ENCODE data around the gene ARID4A. TPM values are rescaled to one million over a fixed set of nuclear protein-coding genes. Genes with fewer than 3 reads are reported as not detected.
A peak's percentile ranks its signal among the peaks of the same experiment; 100 is the strongest.
"Not testable (repeated sequence)": the region's sequence is repeated elsewhere in the genome, so short reads cannot be mapped to it uniquely, and the experiment has no call there.

The ARID4A gene, protein sequence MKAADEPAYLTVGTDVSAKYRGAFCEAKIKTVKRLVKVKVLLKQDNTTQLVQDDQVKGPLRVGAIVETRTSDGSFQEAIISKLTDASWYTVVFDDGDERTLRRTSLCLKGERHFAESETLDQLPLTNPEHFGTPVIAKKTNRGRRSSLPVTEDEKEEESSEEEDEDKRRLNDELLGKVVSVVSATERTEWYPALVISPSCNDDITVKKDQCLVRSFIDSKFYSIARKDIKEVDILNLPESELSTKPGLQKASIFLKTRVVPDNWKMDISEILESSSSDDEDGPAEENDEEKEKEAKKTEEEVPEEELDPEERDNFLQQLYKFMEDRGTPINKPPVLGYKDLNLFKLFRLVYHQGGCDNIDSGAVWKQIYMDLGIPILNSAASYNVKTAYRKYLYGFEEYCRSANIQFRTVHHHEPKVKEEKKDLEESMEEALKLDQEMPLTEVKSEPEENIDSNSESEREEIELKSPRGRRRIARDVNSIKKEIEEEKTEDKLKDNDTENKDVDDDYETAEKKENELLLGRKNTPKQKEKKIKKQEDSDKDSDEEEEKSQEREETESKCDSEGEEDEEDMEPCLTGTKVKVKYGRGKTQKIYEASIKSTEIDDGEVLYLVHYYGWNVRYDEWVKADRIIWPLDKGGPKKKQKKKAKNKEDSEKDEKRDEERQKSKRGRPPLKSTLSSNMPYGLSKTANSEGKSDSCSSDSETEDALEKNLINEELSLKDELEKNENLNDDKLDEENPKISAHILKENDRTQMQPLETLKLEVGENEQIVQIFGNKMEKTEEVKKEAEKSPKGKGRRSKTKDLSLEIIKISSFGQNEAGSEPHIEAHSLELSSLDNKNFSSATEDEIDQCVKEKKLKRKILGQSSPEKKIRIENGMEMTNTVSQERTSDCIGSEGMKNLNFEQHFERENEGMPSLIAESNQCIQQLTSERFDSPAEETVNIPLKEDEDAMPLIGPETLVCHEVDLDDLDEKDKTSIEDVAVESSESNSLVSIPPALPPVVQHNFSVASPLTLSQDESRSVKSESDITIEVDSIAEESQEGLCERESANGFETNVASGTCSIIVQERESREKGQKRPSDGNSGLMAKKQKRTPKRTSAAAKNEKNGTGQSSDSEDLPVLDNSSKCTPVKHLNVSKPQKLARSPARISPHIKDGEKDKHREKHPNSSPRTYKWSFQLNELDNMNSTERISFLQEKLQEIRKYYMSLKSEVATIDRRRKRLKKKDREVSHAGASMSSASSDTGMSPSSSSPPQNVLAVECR
- 64.1 TPM for total RNA-seq

DNA sequence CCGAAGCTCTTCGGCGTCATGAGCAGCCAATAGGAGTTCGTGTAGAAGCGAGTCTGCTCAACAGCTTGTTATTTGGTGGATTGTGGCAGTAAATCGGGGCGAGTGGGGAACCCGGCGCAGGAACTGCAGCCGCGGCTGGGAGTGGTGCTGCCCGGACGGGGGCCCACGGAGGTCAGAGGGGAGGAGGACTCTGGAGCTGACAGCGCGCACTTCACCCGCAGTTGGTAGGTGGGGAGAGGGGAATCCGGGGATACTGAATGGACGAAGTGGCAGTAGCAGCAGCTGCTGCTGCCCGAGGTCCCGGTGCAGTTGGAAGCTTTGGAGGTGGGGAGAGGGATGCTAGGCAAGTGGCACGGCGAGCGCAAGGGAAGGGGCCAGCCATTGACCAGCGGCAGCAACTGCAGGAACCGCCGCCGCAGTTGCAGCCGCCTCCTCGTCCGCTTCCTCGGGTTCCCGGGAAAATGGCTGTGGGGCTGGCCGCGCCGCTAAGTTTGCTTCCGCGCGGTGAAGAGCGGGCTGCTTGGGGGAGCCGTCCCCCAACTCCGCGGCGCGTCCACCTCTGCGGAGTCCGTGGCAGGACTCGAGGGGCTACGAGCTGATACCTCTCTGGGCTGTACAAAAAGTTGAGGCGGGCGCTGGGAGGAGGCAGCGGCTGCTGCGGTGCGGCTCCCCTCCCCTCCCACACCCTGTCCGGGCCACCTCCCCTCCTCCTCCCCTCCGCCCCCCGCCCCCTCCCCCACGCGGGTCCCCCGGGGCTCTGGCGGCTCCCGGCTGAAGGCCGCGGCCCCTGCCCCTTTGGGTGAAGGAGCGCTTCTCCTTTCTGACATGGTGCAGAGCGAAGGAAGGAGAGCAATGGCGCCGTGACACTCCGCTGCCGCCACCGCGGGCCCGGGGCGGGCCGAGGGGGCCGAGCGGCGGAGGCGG is at the start of gene ARID4A:
TSS of gene ARID4A (plus strand) at position 79 of the 924 bp plus-strand sequence. CDS start 1,300 bp downstream, outside the sequence.
- peak; percentile 31 for DNase-seq

DNA sequence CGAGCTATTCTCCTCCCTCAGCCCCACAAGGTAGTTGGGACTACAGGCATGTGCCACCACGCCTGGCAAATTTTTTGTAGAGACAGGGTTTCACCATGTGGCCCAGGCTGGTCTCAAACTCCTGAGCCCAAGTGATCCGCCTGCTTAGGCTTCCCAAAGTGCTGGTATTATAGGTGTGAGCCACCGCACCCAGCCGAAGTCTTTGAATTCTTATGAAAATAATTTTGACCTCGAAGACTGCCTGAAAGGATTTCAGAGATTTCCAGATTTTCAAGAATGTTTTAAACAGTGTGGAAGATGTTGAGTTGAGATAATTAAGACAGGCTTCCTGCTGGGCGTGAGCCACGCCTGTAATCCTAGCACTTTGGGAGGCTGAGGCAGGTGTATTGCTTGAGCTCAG is 48.7 kb upstream of the ARID4A start:
- DNase-seq: no peak

DNA sequence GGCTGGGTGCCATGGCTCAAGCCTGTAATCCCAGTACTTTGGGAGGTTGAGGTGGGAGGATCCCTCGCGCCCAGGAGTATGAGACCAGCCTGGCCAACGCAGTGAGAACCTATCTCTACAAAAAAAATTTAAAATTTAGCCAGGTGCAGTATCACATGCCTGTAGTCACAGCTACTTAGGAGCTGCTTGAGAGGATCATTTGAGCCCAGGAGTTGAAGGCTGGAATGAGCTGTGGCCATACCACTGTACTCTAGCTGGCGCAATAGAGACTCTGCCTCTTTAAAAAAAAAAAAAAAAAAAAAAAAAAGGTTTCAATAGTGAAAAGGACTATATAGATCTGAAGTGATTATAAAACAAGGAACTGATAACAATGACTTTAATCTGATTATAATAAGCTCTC is 40.2 kb upstream of the ARID4A start:
- no peak for DNase-seq

DNA sequence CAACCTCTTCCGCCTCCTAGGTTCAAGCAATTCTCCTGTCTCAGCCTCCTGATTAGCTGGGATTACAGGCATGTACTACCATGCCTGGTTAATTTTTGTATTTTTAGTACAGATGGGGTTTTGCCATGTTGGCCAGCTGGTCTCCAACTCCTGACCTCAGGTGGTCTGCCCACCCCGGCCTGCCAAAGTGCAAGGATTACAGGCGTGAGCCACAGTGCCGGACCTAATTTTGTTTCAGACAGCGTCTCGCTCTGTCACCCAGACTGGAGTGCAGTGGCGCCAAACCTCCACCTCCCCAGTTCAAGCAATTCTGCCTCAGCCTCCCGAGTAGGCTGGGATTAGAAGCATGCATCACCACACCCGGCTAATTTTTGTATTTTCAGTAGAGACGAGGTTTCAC is 36.4 kb upstream of the ARID4A start:
- not testable (repeated sequence) for DNase-seq

DNA sequence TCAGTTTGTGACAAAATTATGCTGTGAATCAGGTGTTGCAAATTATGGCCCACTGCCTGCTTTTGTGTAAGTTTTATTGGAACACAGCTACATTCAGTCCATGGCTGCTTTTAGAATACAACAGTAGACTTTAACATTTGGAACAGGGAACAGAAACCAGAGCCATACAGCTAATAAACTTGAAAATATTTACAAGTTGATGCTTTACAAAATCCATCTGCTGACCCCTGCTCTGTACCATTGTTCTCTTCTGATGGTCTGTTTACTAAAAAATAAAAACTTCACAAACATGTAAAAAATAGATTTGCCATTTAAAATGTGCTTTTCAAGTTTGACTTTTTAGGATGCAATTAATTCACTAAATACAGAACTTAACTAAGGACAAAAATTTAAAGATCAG is 33.0 kb upstream of the ARID4A start:
- no peak for DNase-seq

DNA sequence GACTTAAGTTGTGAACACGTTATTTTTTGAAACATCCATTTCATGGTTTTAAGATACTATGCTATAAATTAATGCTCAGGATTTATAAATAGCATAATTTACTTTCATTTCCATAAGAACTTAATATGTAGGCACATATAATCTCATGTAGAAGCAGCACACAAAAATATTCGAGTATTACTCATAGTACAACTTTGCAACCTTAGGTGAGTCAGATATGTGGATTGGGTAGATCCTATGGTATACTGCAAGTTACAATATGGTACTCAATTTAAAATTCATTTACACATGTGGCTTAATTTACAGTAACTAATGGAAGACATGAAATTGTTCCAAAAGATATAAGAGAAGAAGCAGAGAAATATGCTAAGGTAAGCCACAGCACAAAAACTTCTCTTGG is 27.7 kb upstream of the ARID4A start:
- no peak for DNase-seq

DNA sequence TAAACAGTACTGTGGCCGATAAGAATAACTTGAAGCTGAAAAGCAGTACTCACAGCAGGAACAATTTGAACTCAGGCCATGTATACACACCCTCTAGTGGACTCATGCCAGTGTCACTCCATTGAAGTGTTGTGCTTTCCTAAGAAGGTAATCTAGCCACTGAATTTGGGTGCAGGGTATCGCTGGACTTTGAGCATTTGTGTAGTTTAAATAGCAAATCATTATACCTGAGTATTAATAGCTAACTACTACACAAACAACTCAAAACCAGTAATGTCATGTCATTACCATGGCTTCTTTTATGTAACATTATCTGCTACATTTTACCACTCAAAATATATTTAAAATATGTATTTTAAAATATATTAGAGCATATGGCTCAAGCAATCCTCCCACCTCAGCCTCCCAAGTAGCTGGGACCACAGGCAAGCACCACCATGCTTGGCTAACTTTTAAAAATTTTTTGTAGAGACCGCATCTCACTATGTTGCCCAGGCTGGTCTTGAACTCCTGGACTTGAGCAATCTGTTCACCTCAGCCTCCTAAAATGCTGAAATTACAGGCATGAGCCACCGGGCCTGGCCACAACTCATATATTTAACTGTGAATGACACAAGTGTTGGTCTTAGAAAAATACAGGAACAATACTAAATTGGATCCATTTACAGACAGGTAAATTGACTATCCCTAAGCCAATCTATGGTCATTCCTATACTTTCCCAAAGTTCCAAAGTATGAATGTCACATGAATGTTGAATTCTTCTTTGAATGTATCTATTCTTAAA is 25.6 kb upstream of the ARID4A start:
- no peak for DNase-seq

DNA sequence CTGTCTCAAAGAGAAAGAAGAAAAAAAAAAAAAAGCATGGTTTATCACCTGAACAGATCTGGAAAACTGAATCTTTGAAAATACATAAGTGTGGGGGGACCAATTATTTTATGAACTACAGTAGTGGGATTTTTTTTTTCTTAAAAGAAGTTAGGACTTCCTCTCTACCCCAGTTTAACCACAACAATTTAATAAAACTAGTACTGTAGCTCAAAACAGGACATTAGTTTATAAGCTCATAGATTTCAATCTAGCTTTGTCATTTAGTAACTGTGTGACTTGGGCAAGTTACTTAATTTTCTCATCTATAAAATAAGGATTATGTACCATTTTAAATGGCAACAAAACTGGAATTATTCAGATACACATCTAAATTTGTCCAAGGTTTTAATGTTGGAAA is 23.5 kb upstream of the ARID4A start:
- DNase-seq: no peak

DNA sequence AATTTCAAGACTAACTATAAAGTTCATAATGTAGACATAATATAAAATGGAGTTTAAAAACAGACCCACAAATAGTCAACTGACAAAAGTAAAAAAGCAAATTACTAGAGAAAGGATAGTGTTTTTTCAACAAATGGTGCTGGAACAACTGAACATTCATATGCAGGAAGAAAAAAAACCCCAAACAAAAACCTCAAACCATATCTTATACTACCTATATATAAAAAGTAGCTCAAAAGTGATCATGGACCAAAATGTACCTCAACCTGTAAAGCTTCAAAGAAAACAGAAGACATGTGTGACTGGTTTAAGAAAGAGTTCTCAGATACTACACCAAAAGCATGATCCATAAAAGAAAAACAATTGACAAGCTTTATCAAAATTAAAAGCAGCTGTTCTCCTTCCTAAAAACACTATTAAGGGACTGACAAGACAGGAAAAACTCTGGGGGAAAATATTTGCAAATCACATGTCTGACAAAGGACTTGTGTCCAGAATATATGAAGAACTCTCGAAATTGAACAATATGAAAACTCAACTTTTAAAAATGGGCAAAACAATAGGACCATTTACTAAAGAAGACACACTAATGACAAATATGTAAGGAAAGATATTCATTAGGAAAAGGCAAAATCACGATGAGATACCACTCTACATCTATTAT is 22.7 kb upstream of the ARID4A start:
- DNase-seq: no peak

DNA sequence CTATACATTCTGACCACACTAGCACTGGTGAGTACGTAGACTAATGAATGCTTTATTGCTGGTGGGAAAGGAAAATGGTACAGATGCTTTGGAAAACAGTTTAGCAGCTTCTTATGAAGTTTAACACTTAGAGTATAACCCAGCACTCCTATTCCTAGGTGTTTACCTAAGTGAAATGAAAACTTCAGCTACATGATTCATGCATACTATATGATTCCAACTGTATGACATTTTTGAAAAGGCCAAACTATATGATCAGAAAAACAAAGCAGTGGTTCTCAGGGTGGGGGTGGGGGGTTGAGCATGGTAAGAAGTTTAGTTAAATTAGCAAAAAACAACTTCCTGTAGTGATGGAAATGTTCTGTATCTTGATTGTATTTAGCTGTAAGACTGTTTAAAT is 22.1 kb upstream of the ARID4A start:
- no peak for DNase-seq

DNA sequence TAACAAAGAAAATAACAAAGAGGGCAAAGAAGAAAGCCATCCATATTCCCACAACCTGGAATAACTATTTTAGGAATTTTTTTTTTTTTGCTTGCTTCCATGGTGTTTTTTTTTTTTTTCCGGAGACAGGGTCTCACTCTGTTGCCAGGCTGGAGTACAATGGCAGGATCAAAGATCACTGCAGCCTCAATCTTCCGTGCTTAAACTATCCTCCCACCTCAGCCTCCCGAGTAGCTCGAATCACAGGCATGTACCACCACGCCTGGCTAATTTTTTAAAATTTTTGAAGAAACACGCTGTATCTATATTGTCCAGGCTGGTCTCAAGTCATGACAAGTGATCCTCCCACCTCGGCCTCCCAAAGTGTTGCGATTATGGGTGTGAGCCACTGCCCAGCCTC is 20.2 kb upstream of the ARID4A start:
- no peak for DNase-seq

DNA sequence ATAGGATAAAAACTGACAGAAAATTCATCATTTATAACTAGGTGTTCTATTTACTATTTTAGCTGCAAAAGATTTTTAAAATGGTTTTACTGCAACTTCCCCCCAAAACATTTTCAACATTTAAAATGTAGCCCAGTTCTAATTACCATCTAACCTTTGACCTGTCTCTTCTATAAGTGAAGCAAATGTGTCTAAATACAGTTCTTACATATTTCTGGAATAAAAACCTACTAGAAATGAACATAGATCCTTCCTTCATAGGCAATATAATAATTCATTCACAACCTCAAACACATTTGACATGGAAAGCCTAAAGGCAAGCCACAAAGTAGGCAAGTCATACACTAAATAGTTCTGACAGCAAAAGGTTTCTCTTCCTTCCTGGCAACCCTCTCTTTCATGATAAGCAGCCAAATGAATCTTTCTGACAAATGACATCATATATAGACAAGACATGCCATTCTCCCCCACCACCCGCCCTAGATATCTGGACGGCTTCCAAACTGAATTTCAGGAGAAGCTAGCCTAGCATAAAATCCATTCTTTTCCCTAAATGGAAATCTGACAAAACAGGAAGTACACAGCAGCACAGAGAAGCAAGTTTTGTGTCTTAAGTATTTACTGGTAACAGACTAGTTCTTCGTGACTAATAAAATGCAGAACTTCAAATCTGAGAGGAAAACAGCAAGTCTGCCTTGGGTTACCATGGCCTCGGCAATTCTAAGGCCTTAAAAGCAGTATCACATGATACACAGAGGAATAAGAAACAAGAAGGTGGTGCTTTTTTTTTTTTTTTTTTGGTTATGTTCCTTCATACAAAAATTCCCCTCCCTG is 17.2 kb upstream of the ARID4A start:
- peak; percentile 4 for DNase-seq

DNA sequence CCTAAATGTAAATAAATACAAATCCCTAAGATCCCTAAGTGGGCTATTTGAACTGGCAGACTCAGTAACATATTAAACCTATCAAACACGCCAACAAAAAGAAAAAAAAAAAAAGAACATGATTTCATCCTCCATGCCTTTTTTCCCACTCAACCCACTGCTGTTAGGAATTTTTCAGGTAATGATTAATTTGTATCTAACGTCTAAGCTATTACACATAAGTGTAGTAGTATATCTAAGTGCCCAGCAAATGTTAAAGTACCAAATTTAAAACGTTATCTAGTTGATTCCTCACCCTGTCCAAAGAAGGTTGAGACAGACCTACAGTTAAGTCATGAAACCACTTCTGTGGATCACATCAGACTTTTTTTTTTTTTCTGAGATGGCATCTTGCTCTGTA is 16.4 kb upstream of the ARID4A start:
- no peak for DNase-seq

DNA sequence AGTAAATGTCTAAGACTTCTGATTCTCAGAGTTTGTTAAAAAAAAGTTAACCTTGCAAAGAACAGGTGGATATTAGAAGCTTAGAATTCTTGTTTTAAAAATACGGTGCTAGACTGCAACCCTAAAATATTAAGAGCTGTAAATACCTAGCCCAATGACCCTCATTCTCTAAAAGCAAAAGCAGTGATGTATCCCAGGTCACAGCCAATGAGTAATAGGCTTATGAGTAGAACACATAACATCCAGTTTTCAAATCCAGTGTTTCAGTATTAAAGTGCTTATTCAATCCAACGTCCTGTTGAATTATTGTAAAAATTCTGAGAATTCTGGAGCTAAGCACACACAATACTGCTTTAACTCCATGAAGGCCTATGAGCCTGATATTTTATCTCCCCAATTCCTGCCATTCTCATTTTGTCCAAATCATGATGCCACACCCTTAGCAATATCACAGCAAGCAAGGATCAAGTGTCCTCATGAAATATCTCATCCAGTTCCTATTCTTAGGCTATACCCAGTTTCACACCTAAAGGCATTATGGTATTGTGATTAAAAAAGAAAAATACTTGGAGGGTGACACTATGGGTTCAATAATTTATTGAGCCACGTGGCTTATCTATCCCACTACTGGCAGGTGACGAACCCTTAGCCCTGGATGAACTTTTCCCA is 15.3 kb upstream of the ARID4A start:
- DNase-seq: no peak

DNA sequence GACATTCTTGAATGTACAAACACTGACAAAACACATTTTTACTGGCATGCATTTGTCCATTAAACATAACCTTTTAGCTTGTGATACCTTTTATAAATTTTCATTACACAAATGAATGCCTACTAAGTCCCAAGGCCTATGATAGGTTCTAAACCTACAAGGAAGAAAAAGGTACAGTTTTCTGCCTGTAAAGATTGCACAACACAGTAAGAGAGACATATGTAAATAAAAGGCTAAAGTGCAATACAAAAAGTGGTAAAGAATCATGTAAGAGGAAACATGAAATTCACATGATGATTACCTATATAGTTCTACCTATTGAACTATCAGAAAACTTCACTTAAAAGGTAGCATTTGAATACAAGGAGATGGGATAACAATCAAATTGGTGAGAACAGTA is 14.6 kb upstream of the ARID4A start:
- no peak for DNase-seq

DNA sequence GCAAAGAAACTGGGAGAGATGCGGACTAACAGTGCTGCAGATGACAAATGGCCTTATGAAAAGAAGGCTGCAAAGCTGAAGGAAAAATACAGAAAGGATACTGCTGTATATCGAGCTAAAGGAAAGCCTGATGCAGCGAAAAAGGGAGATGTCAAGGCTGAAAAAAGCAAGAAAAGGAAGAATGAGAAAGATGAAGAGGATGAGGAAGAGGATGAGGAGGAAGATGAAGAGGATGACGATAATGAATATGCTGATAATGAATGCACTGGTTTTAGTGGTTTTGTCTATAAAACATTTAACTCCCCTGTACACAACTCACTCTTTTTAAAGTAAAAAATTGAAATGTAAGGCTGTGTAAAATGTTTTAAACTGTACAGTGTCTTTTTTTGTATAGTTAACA is 13.2 kb upstream of the ARID4A start:
- no peak for DNase-seq

DNA sequence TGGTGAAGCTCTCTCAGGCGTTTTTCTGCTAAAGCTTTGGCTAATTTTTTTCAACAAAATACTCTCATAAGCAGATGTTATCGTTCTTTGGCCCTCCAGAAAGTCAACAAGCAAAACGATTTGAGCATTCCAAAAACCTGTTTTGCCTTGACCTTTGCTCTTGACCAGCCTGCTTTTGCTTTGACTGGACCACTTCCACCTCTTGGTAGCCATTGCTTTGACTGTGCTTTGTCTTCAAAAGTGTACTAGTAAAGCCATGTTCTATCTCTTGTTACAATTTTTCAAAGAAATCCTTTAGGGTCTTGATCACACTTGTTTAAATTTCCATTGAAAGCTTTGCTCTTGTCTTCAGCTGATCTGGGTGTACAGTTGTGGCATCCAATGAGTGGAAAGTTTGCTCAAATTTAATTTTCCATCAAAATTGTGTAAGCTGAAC is 10.7 kb upstream of the ARID4A start:
- no peak for DNase-seq

DNA sequence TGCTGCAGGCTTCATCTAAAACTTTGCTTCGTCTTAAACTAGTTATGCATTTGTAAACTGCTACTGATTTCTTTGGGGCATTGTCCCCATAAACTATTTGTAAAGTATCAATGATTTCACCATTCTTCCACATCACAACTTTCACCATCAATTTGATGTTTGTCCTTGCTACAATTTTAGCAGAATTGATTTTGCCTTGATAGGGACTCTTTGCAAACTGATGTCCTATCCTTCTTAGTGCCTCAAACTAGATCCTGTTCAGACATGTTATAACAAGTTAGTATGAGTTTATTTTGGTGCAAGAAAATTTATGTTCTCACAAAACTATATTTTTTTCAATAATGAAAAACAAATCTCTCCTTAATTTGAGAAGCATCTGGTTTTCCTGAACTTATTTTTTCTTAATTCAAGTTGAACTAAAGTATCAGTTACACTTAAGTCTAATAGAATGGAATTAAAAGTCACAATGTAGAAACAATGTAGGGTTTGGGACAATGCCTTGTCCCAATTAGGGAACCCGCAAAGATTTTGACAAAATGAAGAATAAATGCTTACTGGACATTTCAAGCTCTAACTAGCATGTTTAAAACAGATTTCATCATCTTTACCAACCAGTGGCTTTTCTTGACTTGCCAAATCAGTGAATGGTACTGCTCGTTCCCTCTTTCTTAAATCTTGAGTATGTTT is 10.1 kb upstream of the ARID4A start:
- DNase-seq: no peak

All from occipital lobe (tissue), 2 donors.